Progenitor cell of endocrine pancreas (in vitro differentiated cells): ENCODE data around the gene COL23A1. TPM values are rescaled to one million over a fixed set of nuclear protein-coding genes. Genes with fewer than 3 reads are reported as not detected.

Experiments
- DNase-seq: peaks from one replicate; pipeline ENCODE4 v3.0.0; 2021; ENCODE audit warnings: low spot score; ENCODE audit not compliant: unreplicated experiment
- H3K27ac Mint-ChIP-seq: 2 replicates; pipeline ENCODE4 v1.8.0; 2021; ENCODE audit warnings: mild to moderate bottlenecking, moderate library complexity, mixed read lengths
- H3K27me3 Mint-ChIP-seq: 2 replicates; pipeline ENCODE4 v1.8.0; 2021; ENCODE audit warnings: mixed read lengths
- H3K36me3 Mint-ChIP-seq: 2 replicates; pipeline ENCODE4 v1.8.0; 2022; ENCODE audit warnings: mixed read lengths; ENCODE audit not compliant: insufficient read depth
- H3K4me1 Mint-ChIP-seq: 2 replicates; pipeline ENCODE4 v1.8.0; 2021; ENCODE audit warnings: low read depth, mixed read lengths
- H3K4me3 Mint-ChIP-seq: 2 replicates; pipeline ENCODE4 v1.8.0; 2021; ENCODE audit warnings: low read depth, mild to moderate bottlenecking, moderate library complexity, mixed read lengths
- H3K9me3 Mint-ChIP-seq: 2 replicates; pipeline ENCODE4 v1.8.0; 2021; ENCODE audit warnings: low read depth, mixed read lengths
- total RNA-seq: library from RNA; stranded (reverse); gene quantifications from 2 replicates; pipeline ENCODE4 v1.2.1, GENCODE V29; 2021
- TF ChIP-seq, protein P1 (sequence below): fragments of 200-600 bp; sonication (generic); IDR thresholded peaks from one replicate; pipeline ENCODE4 v1.5.0; 2021; ENCODE audit warnings: antibody characterized with exemption, mild to moderate bottlenecking; ENCODE audit not compliant: unreplicated experiment

Gene COL23A1
- total RNA-seq, 1 donor from 2014 or later = 0.36 TPM

DNA sequence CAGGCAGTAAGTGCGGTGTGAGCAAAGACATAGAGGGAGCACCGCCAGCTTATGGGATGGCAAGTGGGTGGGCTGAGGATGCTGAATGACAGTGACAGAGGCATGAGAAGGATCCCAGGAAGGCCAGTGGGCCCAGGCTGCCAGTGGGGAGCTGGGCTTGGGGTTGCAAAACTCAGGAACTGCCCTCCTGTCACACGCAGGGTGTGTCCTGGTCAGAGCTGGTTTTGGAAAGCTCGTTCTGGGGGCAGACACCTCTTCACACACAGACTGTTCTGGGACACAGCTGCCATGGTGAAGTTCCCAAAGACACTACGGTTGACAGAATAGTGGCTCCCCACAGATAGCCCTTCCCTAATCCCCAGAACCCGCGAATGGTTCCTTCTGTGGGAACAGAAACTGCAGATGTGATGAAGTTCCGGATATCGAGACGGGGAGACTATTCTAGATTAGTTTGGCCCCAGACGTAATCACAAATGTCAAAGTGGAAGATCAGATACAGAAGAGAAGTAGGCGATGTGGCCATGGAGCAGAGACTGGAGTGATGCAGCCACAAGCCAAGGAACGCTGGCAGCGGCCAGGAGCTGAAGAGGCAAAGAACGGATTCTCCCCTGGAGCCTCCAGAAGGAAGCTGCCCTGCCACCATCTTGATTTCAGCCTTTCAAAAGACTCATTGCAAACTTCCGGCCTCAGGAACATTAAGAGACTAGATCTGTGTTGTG lies 159.0 kb downstream of the COL23A1 start:
- Mint-ChIP-seq H3K4me3 (no peak overlapping the region), H3K27ac (no peak overlapping the region), H3K4me1 (peaks cover 4% of the 10 kb centered on the region), H3K27me3 (peaks cover 38% of the 10 kb centered on the region), H3K36me3 (no peaks in the 10 kb centered on the region), H3K9me3 (peaks cover 5% of the 10 kb centered on the region)
- no peak for DNase-seq
- TF ChIP-seq, protein P1, sequence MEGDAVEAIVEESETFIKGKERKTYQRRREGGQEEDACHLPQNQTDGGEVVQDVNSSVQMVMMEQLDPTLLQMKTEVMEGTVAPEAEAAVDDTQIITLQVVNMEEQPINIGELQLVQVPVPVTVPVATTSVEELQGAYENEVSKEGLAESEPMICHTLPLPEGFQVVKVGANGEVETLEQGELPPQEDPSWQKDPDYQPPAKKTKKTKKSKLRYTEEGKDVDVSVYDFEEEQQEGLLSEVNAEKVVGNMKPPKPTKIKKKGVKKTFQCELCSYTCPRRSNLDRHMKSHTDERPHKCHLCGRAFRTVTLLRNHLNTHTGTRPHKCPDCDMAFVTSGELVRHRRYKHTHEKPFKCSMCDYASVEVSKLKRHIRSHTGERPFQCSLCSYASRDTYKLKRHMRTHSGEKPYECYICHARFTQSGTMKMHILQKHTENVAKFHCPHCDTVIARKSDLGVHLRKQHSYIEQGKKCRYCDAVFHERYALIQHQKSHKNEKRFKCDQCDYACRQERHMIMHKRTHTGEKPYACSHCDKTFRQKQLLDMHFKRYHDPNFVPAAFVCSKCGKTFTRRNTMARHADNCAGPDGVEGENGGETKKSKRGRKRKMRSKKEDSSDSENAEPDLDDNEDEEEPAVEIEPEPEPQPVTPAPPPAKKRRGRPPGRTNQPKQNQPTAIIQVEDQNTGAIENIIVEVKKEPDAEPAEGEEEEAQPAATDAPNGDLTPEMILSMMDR = no peak

DNA sequence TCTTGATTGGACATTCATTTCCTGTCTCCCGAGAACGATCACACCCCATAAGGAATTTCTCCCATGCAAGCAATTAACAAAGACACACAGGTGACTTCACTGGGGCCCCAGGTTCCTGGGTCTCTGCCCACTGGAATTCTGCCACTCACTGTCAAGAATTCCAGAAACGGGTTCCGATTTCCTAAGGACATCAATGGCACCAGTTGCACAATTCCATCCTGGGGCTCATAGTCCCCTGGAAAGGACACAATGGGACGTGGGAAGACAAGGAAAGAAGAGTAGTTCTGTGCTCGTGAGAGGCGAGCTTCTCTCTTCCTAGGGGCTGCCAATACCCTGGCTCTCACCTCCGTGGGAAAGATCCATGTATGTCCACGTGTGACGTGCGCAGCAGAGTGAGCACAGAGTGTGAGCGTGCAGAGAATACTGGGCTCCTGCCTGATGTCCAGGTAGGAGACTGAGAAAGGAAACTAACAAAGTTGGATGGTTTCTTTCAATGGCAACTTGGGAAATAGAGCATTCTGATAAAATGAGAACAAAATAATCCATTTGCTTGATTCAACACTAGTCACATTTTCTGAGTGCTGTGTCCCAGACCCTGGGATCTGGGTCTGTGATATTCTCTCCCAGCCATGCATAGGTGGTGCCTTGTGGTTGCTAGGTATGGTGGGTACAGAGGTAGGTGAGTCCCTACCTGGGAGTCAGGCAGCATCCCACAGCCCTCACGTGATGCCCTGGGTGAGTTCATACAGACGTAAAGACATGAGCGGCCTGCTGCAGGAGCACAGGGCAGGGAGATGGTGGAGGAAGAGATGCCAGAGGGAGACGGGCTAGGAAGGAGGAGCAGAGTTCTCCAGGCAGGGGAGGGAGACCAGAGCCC lies 159.8 kb downstream of the COL23A1 start:
- Mint-ChIP-seq H3K27me3 (peaks cover 39% of the 10 kb centered on the region), H3K27ac (peak overlapping the region; percentile 67), H3K36me3 (no peaks in the 10 kb centered on the region), H3K9me3 (peaks cover 5% of the 10 kb centered on the region), H3K4me1 (peaks cover 4% of the 10 kb centered on the region), H3K4me3 (no peak overlapping the region)
- DNase-seq = no peak
- TF ChIP-seq, protein P1 = no peak

DNA sequence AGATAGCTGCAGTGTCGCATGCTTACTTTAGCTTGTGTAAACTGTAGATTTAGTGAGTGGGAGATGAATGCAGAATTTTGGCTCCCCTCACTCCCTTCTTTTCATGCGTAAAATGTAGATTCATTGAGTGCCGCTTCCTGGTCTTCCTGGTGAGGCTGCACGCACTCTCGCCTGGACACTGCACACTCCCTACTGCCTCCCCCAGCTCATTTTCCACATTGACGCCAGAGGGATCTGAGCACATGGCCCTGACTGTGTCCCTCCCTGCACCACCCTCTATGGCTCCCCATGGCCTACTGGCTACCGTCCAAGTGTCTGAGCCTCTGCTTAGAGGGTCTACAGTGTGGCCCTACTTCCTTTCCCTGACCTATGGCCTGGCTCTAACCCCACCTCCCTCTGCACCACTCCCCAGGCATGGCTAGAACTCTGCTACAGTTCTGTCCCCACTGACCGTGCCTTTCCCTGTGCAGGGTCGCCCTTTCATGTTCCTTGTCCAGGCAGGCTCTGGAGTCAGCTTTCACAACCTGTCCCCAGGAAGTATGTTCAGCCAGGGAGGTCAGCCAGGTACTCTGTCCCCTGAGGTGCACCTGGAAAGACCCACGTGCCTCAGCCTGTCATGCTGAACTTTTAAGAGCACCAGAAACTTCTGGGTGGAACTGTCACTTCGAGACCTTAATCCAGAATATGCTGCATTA lies 160.6 kb downstream of the COL23A1 start:
- H3K27ac Mint-ChIP-seq = no peak overlapping the region
- no peak for DNase-seq
- TF ChIP-seq, protein P1 = no peak
- H3K9me3 Mint-ChIP-seq = peaks cover 5% of the 10 kb centered on the region
- H3K36me3 Mint-ChIP-seq = no peaks in the 10 kb centered on the region
- peaks cover 39% of the 10 kb centered on the region for H3K27me3 Mint-ChIP-seq
- H3K4me1 Mint-ChIP-seq = peaks cover 4% of the 10 kb centered on the region
- H3K4me3 Mint-ChIP-seq = no peak overlapping the region

DNA sequence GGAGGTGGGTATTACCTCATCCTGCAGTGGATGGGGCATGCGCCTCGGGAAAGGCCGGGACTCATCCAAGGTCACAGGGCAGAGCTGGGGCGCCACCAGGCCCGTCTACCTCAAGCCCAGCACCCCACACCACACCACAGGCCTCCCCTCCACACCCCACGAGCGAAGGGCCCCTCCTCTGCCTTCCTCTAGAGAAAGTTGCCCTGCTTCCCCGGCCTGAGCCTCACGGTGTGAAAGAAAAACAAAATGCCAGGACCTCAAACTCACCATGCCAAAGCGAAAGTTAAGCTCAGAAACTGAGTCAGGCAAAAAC lies 161.1 kb downstream of the COL23A1 start:
- Mint-ChIP-seq H3K27ac (no peak overlapping the region), H3K4me1 (peaks cover 4% of the 10 kb centered on the region)
- TF ChIP-seq, protein P1 = no peak

More for the DNA sequence above, 161.1 kb downstream of the COL23A1 start:
- no peak for DNase-seq
- H3K36me3 Mint-ChIP-seq = no peaks in the 10 kb centered on the region
- peaks cover 39% of the 10 kb centered on the region for H3K27me3 Mint-ChIP-seq
- peaks cover 5% of the 10 kb centered on the region for H3K9me3 Mint-ChIP-seq
- H3K4me3 Mint-ChIP-seq = no peak overlapping the region
